ENCODE results near the gene MUC5AC. TPM values are rescaled to one million over a fixed set of nuclear protein-coding genes. Genes with fewer than 3 reads are reported as not detected.

The MUC5AC gene
- total RNA-seq, 1 experiment from 2014 or later: under 0.01 TPM

- ChIA-PET RAD21 (ENCODE audit: low non-redundant PET in 1 of 2, low total read pairs in 2 of 2, uncharacterized antibody in 2 of 2, unreplicated experiment in 2 of 2) (no interaction called here), CTCF (no interaction called here), POLR2A (no interaction called here)
- no peak overlapping the region for H3K4me3 ChIP-seq (replicated peaks in 1 of 2; ENCODE audit: low read depth in 1 of 2, low read length in 2 of 2)
- no peaks in the 10 kb centered on the region for H4K20me1 ChIP-seq (ENCODE audit: insufficient read depth)
- no peaks in the 10 kb centered on the region for H3K36me3 ChIP-seq (ENCODE audit: control insufficient read depth in 1 of 2, insufficient read depth in 2 of 2, low read length in 2 of 2)
- intact Hi-C loops (cut with micrococcal nuclease): loop anchor here (5.0 kb wide), 1 partner anchor 51 kb away; no protein-coding TSS in a partner anchor
- H3K27ac ChIP-seq (ENCODE audit: low read depth, low read length): no peak overlapping the region
- peaks cover 13 to 33% of the 10 kb centered on the region in 2 experiments; a peak in 3 of 4 replicates for H3K4me1 ChIP-seq (ENCODE audit: control insufficient read depth in 1 of 2, insufficient read depth in 2 of 2, low read length in 2 of 2)
- no peak overlapping the region for H3K4me2 ChIP-seq (ENCODE audit: low read length)
- TF ChIP-seq JUND (IDR thresholded peaks at IDR 0.05): no peak
- no peak for TF ChIP-seq POLR2A (IDR thresholded peaks at IDR 0.05; ENCODE audit: borderline replicate concordance, extremely low read depth, insufficient read depth, insufficient read length)
- no peak for TF ChIP-seq ELF1 (IDR thresholded peaks at IDR 0.05; ENCODE audit: borderline replicate concordance, low read depth)
- no peak for TF ChIP-seq CTCF (IDR thresholded peaks at IDR 0.05 in 2 of 3, conservative IDR thresholded peaks at IDR 0.05 in 1 of 3; ENCODE audit: borderline replicate concordance in 1 of 3, insufficient read depth in 1 of 3, low read depth in 2 of 3, low read length in 2 of 3)
- no peak for TF ChIP-seq CBX3 (IDR thresholded peaks at IDR 0.05; ENCODE audit: low read depth)
- no peak for TF ChIP-seq POLR2AphosphoS5 (IDR thresholded peaks at IDR 0.05; ENCODE audit: low read depth, low read length)
- no peak for TF ChIP-seq ATF3 (IDR thresholded peaks at IDR 0.05)
- no peak for TF ChIP-seq SIN3A (IDR thresholded peaks at IDR 0.05; ENCODE audit: low read depth)
- no peak for TF ChIP-seq FOSL1 (IDR thresholded peaks at IDR 0.05; ENCODE audit: low read depth)
- TF ChIP-seq MAX (IDR thresholded peaks at IDR 0.05): no peak
- TF ChIP-seq ZBTB33 (IDR thresholded peaks at IDR 0.05; ENCODE audit: extremely low read depth, insufficient replicate concordance, low read length): no peak
- no peak for TF ChIP-seq ZNF274 (IDR thresholded peaks at IDR 0.05; ENCODE audit: low read depth, low read length)
- TF ChIP-seq EGR1 (IDR thresholded peaks at IDR 0.05; ENCODE audit: low read depth): no peak
- TF ChIP-seq RAD21 (IDR thresholded peaks at IDR 0.05; ENCODE audit: low read depth): no peak
- no peak for TF ChIP-seq YY1 (IDR thresholded peaks at IDR 0.05; ENCODE audit: extremely low read depth, insufficient replicate concordance, low read depth, low read length)
- TF ChIP-seq SP1 (IDR thresholded peaks at IDR 0.05; ENCODE audit: low read depth): no peak
- TF ChIP-seq EZH2 (IDR thresholded peaks at IDR 0.05): no peak
- no peak for TF ChIP-seq ZFX (IDR thresholded peaks at IDR 0.05)
- TF ChIP-seq TCF7L2 (IDR thresholded peaks at IDR 0.05; ENCODE audit: borderline replicate concordance, extremely low read depth, insufficient read depth, insufficient read length): no peak
- H3K9me2 ChIP-seq (ENCODE audit: insufficient read depth): no peaks in the 10 kb centered on the region
- DNase-seq (ENCODE audit: low read depth, low spot score) (no peak), ATAC-seq (no peak)
- H3K79me2 ChIP-seq (ENCODE audit: insufficient read depth, low read length): no peaks in the 10 kb centered on the region
- BruUV-seq (replicated peaks): no TSS peak
- no peak overlapping the region for H2AFZ ChIP-seq (ENCODE audit: low read depth, low read length, poor library complexity, severe bottlenecking)
- H3K27me3 ChIP-seq (ENCODE audit: insufficient read depth, low read length): no peaks in the 10 kb centered on the region
- no peak overlapping the region for H3K9ac ChIP-seq (ENCODE audit: low read length)
- H3K9me3 ChIP-seq (ENCODE audit: control insufficient read depth in 1 of 2, insufficient read depth in 1 of 2, low read depth in 1 of 2, low read length in 2 of 2): no peaks in the 10 kb centered on the region; a peak in 1 of 4 replicates
Observed at GRCh38 chr11:1151366-1152315, 6.1 kb upstream of the MUC5AC start.
